Neural cell (in vitro differentiated cells): Measurements from ENCODE around the gene RASGRP1. TPM values are rescaled to one million over a fixed set of nuclear protein-coding genes. Genes with fewer than 3 reads are reported as not detected.

Experiments used
- H2AFZ ChIP-seq: fragments of 200-600, 300-800 bp; sonication (generic), shearing (Covaris generic); 2 replicates; pipeline ENCODE4 v1.6.0; 2014; ENCODE audit warnings: low read depth, mild to moderate bottlenecking, antibody characterized with exemption, low read length, moderate library complexity
- H3F3A ChIP-seq: fragments of 200-600 bp; shearing (Covaris generic); 2 replicates; pipeline ENCODE4 v1.6.1; 2016; ENCODE audit warnings: mild to moderate bottlenecking, moderate library complexity, mixed read lengths, antibody characterized with exemption, low read length; ENCODE audit not compliant: insufficient read depth, poor library complexity, severe bottlenecking
- H3K27ac ChIP-seq: fragments of 200-600, 300-800 bp; sonication (generic), shearing (Covaris generic); 2 replicates; pipeline ENCODE4 v1.5.1; 2014; ENCODE audit warnings: mild to moderate bottlenecking, low read length, moderate library complexity
- H3K27me3 ChIP-seq: fragments of 300-800, 200-600 bp; sonication (generic), shearing (Covaris generic); 2 replicates; pipeline ENCODE4 v1.6.0; 2014; ENCODE audit warnings: mild to moderate bottlenecking, low read depth, low read length, moderate library complexity; ENCODE audit not compliant: insufficient read depth
- H3K36me3 ChIP-seq: fragments of 300-800, 200-600 bp; sonication (generic), shearing (Covaris generic); 2 replicates; pipeline ENCODE4 v1.5.1; 2014; ENCODE audit warnings: mild to moderate bottlenecking, antibody characterized with exemption, low read length, moderate library complexity; ENCODE audit not compliant: insufficient read depth
- H3K4me2 ChIP-seq: fragments of 300-800, 200-600 bp; sonication (generic), shearing (Covaris generic); 2 replicates; pipeline ENCODE4 v1.6.0; 2014; ENCODE audit warnings: mild to moderate bottlenecking, low read length
- H3K4me3 ChIP-seq: fragments of 300-800, 200-600 bp; sonication (generic), shearing (Covaris generic); 2 replicates; pipeline ENCODE4 v1.5.1; 2014; ENCODE audit warnings: mild to moderate bottlenecking, low read length, moderate library complexity
- H3K79me2 ChIP-seq: fragments of 200-600 bp; shearing (Covaris generic); replicated peaks from 2 replicates; pipeline ENCODE4 v1.6.0; 2014; ENCODE audit warnings: mild to moderate bottlenecking, low read length, moderate library complexity; ENCODE audit not compliant: insufficient read depth
- H3K9ac ChIP-seq: fragments of 300-800, 200-600 bp; sonication (generic), shearing (Covaris generic); 2 replicates; pipeline ENCODE4 v1.6.1; 2016; ENCODE audit warnings: mild to moderate bottlenecking, low read length, mixed read lengths
- H3K9me2 ChIP-seq: fragments of 200-600 bp; shearing (Covaris generic); 2 replicates; pipeline ENCODE4 v1.6.1; 2016; ENCODE audit warnings: mild to moderate bottlenecking, low read length, mixed read lengths; ENCODE audit not compliant: insufficient read depth
- H3K9me3 ChIP-seq: fragments of 200-600, 300-800 bp; sonication (generic), shearing (Covaris generic); 2 replicates; pipeline ENCODE4 v1.6.1; 2016; ENCODE audit warnings: mild to moderate bottlenecking, mixed run types, low read length, moderate library complexity, mixed read lengths
- H4K20me1 ChIP-seq: fragments of 200-600 bp; shearing (Covaris generic); 2 replicates; pipeline ENCODE4 v1.6.1; 2016; ENCODE audit warnings: mild to moderate bottlenecking, mixed run types; ENCODE audit not compliant: insufficient read depth
- CTCF ChIP-seq: fragments of 450-650 bp; IDR thresholded peaks from 2 replicates; pipeline ENCODE4 v1.5.1; 2014; ENCODE audit warnings: antibody characterized with exemption, mild to moderate bottlenecking, moderate library complexity; ENCODE audit not compliant: poor library complexity, severe bottlenecking
- EP300 ChIP-seq: fragments of 450-650 bp; conservative IDR thresholded peaks from 2 replicates; pipeline ENCODE4 v1.6.1; 2014; ENCODE audit warnings: antibody characterized with exemption, mild to moderate bottlenecking, moderate library complexity; ENCODE audit not compliant: poor library complexity, severe bottlenecking
- EZH2 ChIP-seq: fragments of 200-600, 300-800 bp; shearing (Covaris generic), sonication (generic); IDR thresholded peaks from 2 replicates; pipeline ENCODE4 v1.6.1; 2014; ENCODE audit warnings: antibody characterized with exemption, low read length, borderline replicate concordance, mild to moderate bottlenecking; ENCODE audit not compliant: insufficient read depth, poor library complexity, severe bottlenecking
- MXI1 ChIP-seq: fragments of 450-650 bp; conservative IDR thresholded peaks from 2 replicates; pipeline ENCODE4 v1.6.1; 2014; ENCODE audit warnings: antibody characterized with exemption, mild to moderate bottlenecking; ENCODE audit not compliant: poor library complexity, severe bottlenecking
- POLR2AphosphoS5 ChIP-seq: IDR thresholded peaks from 2 replicates; pipeline ENCODE4 v1.6.1; 2012
- RAD21 ChIP-seq: fragments of 450-650 bp; conservative IDR thresholded peaks from 2 replicates; pipeline ENCODE4 v1.6.1; 2014; ENCODE audit warnings: antibody characterized with exemption, mild to moderate bottlenecking, moderate library complexity
- REST ChIP-seq: IDR thresholded peaks from 2 replicates; pipeline ENCODE4 v1.6.1; 2012; ENCODE audit warnings: borderline replicate concordance
- SMC3 ChIP-seq: fragments of 450-650 bp; conservative IDR thresholded peaks from 2 replicates; pipeline ENCODE4 v1.6.1; 2014; ENCODE audit warnings: antibody characterized with exemption, mild to moderate bottlenecking, moderate library complexity; ENCODE audit not compliant: poor library complexity
- TAF1 ChIP-seq: IDR thresholded peaks from 2 replicates; pipeline ENCODE4 v1.6.1; 2012; ENCODE audit warnings: low read depth
- polyA plus RNA-seq: library from polyadenylated mRNA; depleted of rRNA; stranded (reverse); fragments of >200 nt; gene quantifications from 2 replicates; pipeline ENCODE4 v1.2.3, GENCODE V29; 2014

RASGRP1 gene
- polyA plus RNA-seq, 1 donor from 2014 or later, result 3.1 TPM

GRCh38 chr15:38610748-38611147 is 46.1 kb upstream of the RASGRP1 start:
- no peaks in the 10 kb centered on the region for H3F3A ChIP-seq
- no peaks in the 10 kb centered on the region for H3K27me3 ChIP-seq
- TF ChIP-seq SMC3 (no peak), EZH2 (no peak), EP300 (no peak), CTCF (no peak), MXI1 (no peak), TAF1 (no peak), RAD21 (no peak), REST (no peak), POLR2AphosphoS5 (no peak)
- H2AFZ ChIP-seq, result no peak overlapping the region
- no peaks in the 10 kb centered on the region for H3K9me3 ChIP-seq
- no peak overlapping the region for H3K4me3 ChIP-seq
- H3K9ac ChIP-seq, result no peak overlapping the region
- no peaks in the 10 kb centered on the region for H3K36me3 ChIP-seq
- no peak overlapping the region for H3K4me2 ChIP-seq
- H3K79me2 ChIP-seq, result no peaks in the 10 kb centered on the region
- no peak overlapping the region for H3K27ac ChIP-seq
- H4K20me1 ChIP-seq, result no peaks in the 10 kb centered on the region
- no peaks in the 10 kb centered on the region for H3K9me2 ChIP-seq

- no peaks in the 10 kb centered on the region for H3K79me2 ChIP-seq
- no peak overlapping the region for H3K4me3 ChIP-seq
- H3F3A ChIP-seq, result no peaks in the 10 kb centered on the region
- no peaks in the 10 kb centered on the region for H4K20me1 ChIP-seq
- H3K4me2 ChIP-seq, result no peak overlapping the region
- H3K27ac ChIP-seq, result no peak overlapping the region
- H3K9me3 ChIP-seq, result no peaks in the 10 kb centered on the region
- no peak for TF ChIP-seq CTCF
- no peak for TF ChIP-seq POLR2AphosphoS5
- TF ChIP-seq TAF1, result no peak
- no peak for TF ChIP-seq EZH2
- no peak for TF ChIP-seq EP300
- no peak for TF ChIP-seq SMC3
- TF ChIP-seq RAD21, result no peak
- no peak for TF ChIP-seq REST
- no peak for TF ChIP-seq MXI1
- H3K27me3 ChIP-seq, result no peaks in the 10 kb centered on the region
- no peak overlapping the region for H2AFZ ChIP-seq
- no peaks in the 10 kb centered on the region for H3K9me2 ChIP-seq
- no peak overlapping the region for H3K9ac ChIP-seq
- no peaks in the 10 kb centered on the region for H3K36me3 ChIP-seq
Observed at GRCh38 chr15:38609097-38609738, 44.6 kb upstream of the RASGRP1 start.
